Ureter (tissue), 1 donor: Measurements from ENCODE around the gene C3. TPM values are rescaled to one million over a fixed set of nuclear protein-coding genes. Genes with fewer than 3 reads are reported as not detected.
"Not testable (repeated sequence)": the region's sequence is repeated elsewhere in the genome, so short reads cannot be mapped to it uniquely, and the experiment has no call there.

Experiments
- DNase-seq: peaks from one replicate; pipeline ENCODE4 v3.0.0-alpha.2; 2020; ENCODE audit warnings: low spot score
- total RNA-seq: library from RNA; stranded (reverse); gene quantifications from one replicate; pipeline ENCODE4 v1.2.4, GENCODE V29; 2023
- donor health status: DM: yes; HTN: yes; CAD: no.

Gene C3
- total RNA-seq, 1 donor from 2014 or later = 718 TPM

DNA sequence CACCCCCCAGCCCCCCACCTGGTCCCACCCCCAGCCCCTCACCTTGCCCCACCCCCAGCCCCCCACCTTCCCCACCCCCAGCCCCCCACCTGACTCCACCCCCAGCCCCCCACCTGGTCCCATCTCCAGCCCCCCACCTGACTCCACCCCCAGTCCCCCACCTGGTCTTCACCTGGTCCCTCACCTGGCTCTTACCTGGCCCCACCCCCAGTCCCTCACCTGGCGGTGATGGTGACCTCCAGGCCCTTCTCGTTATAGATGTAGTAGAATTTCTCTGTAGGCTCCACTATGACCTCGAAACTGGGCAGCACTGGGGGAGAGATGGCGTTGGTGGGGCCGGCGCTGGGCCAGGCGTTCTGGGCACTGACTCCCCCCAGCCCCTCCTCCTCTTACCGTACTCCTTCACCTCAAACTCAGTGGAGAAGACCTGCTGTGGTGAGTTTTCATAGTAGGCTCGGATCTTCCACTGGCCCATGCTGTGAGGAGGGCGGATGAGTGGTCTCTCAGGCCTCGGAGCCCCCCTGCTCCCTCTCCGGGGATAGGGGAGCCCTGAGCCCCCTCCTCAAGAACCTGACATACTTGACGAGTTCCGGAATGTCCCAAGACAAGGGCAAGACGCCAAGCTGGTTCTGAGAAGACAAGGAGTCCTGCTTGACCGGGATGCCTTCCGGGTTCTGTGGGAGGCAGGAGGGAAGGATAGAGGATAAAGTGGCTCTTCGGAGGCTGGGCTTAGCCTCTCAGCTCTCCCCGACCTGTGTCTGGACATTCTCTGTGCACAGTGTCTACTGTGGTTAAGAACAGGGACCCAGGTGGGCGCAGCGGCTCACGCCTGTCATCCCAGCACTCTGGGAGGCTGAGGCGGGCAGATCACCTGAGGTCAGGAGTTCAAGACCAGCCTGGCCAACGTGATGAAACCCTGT is 6.4 kb downstream of the C3 start:
- no peak for DNase-seq

GRCh38 chr19:6712692-6713670 is 7.5 kb downstream of the C3 start:
- DNase-seq = no peak

GRCh38 chr19:6712231-6712630 is 8.2 kb downstream of the C3 start:
- no peak for DNase-seq

GRCh38 chr19:6711605-6712004 is 8.8 kb downstream of the C3 start:
- DNase-seq = no peak

- no peak for DNase-seq
Measured at GRCh38 chr19:6711078-6711361, 9.4 kb downstream of the C3 start.

GRCh38 chr19:6710273-6711077 is 10.0 kb downstream of the C3 start:
- DNase-seq = no peak

DNA sequence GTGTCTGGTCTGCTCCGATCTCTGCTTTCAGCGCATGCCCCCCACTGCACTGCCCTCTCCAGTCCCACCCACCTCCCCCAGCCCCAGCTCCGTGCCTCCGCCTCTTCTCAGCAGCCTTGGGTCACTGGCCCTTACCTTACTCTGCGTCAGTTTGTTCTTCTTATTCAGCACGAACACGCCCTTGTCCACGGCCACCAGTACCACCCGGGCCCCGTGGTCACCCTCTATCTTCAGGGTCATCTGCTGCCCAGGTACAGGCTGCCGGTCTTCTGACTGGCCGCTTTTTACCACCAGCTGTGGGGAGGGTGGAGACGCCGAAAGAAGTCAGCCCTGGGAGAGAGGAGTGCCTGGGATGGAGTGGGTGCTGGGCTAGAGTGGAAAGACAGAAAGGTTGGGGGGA is 10.9 kb downstream of the C3 start:
- DNase-seq = no peak

GRCh38 chr19:6708913-6709312 is 11.5 kb downstream of the C3 start:
- DNase-seq = not testable (repeated sequence)

GRCh38 chr19:6708346-6708745 is 12.1 kb downstream of the C3 start:
- DNase-seq = no peak

DNA sequence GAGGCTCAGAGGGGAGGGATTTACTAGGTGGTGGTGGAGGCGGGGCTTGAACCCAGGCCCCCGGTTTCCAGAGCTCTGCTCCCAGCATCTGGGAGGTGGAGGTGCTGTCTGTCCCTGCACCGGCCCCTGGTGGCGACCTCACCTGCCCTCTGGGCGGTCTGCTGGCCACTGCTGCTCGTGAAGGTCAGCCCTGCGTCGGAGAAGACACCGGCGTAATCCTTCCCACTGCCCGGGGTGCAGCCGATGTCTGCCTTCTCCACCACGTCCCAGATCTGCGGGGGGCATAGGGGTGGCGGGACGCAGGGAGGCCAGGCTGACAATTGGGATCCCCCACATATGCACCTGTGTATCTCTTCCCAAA is 12.8 kb downstream of the C3 start:
- no peak for DNase-seq

DNA sequence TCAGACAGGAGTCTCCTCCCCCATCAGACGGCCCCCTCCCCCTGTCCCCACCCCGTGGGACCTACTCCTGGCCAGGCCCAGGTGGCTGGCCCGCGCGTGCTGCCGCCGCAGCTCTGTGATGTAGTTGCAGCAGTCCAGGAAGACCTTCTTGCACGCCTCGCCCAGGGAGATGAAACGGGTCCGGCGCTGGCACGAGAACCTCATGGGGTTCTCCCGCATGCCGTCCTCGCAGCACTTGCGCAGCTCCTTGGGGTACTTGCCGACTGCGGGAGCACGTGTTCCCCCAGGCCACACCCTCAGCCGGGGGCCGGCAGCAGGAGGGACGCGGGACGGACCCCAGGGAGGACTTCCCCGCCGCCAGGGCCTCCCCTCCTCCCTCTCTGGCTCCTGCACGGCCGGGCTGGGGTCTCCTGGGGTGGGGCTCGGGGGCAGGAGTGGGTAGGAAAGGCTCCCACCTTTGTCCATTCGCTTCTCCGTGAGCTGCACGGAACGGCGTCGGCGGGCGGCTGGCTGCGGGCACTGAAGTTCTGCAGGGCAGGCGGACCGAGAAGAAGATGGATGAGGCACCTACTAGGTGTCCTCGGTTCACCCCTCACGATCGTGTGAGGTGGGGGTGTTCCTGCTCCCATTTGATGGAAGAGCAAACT is 13.3 kb downstream of the C3 start:
- no peak for DNase-seq

- no peak for DNase-seq
Measured at GRCh38 chr19:6706633-6706958, 13.9 kb downstream of the C3 start.

DNA sequence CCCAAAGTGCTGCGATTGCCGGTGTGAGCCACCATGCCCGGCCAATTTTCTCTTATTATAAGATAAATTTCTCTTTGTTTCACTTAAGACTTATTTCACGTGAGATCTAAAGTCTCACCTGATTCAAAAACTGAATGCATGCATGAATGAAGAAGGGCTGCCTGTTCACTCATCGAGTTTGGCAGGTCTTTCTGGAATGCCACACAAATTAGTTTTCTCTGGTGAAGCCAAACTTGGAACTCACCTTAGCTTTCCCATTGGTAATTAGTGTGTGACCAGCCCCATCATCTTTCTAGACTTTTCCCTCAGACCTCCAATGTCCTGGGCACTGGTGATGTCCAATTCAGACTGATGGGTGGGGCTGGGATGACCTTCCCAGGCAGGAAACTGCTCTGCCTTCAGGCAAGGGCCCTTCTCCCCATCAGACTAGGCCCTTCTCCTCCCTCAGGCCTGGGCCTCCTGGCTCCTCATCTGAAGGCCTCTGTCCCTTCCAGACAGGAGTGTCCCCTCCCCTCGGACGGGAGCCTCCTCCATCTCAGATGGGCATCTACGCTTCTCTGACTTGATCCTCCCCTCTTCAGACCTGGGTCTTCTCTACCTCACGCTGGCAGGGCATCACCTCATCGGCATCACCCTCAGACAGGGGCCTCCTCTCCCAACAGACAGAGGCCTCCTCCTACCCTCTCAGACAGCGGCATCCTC is 14.4 kb downstream of the C3 start:
- no peak for DNase-seq

- DNase-seq = no peak
Measured at GRCh38 chr19:6700586-6701316, 19.7 kb downstream of the C3 start.

- DNase-seq = no peak
Measured at GRCh38 chr19:6699935-6700334, 20.5 kb downstream of the C3 start.

DNA sequence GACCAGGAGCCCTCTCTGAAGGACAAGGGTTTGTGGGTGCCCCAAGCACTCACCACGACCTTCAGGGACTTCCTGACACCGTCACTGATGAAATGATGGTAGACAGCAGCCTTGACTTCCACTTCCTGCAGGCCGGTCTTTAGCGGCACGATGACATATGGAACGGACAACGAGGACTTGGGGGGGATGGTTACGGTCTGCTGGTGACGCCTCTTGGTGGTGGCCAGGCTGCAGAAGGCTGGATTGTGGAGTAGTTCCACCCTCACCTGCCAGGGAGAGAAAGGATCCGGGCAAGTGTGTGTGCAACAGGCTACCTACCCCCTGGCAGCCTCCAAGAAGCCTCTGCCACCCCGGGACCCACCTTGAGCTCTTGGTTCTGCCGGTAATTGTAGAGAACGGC is 23.2 kb downstream of the C3 start:
- no peak for DNase-seq

- no peak for DNase-seq
Measured at GRCh38 chr19:6696239-6696820, 24.1 kb downstream of the C3 start.

- DNase-seq = no peak
Measured at GRCh38 chr19:6694147-6694815, 26.2 kb downstream of the C3 start.

- no peak for DNase-seq
Measured at GRCh38 chr19:6693681-6694080, 26.8 kb downstream of the C3 start.
